ENCODE data around the gene CPLANE2.

The CPLANE2 gene

GRCh38 chr1:16186655-16187235 is 50.2 kb downstream of the CPLANE2 start:
- DNase-seq, result no peak

GRCh38 chr1:16184557-16185303 is 52.3 kb downstream of the CPLANE2 start:
- no peak for DNase-seq

GRCh38 chr1:16183765-16184556 is 53.0 kb downstream of the CPLANE2 start:
- DNase-seq, result no peak

- DNase-seq, result no peak
Observed at GRCh38 chr1:16183179-16183578, 53.8 kb downstream of the CPLANE2 start.

- DNase-seq, result no peak
Observed at GRCh38 chr1:16181887-16182719, 54.9 kb downstream of the CPLANE2 start.
